Measurements from ENCODE around the gene TM6SF1. TPM values are rescaled to one million over a fixed set of nuclear protein-coding genes. Genes with fewer than 3 reads are reported as not detected.
"Not testable (repeated sequence)": the region's sequence is repeated elsewhere in the genome, so short reads cannot be mapped to it uniquely, and the experiment has no call there.

Gene TM6SF1
- total RNA-seq, 2 experiments from 2014 or later, result 2.1 to 2.6 TPM

DNA sequence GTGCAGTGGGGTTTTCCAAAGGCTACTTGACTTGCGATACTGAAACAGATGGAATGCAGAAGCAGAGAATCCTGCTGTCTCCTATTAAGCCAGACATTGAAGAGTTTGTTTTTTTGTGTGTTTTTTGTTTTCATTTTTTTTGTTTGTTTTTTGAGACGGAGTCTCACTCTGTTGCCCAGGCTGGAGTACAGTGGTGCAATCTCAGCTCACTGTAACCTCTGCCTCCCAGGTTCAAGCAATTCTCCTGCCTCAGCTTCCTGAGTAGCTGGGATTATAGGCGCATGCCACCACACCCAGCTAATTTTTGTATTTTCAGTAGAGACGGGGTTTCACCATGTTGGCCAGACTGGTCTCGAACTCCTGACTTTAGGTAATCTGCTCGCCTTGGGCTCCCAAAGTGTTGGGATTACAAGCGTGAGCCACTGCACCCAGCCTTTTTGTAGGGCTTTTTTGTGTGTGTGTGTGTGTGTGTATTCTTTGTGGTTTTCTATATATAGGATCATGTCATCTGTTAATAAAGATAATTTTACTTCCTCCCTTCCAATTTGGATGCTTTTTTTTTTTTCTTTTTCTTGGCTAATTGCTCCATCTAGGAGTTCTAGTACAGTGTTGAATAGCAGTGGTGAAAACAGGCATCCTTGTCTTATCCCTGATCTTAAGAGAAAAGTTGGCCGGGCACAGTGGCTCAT lies 21.4 kb upstream of the TM6SF1 start:
- POLR2A ChIA-PET, CTCF ChIA-PET: not testable (repeated sequence)

DNA sequence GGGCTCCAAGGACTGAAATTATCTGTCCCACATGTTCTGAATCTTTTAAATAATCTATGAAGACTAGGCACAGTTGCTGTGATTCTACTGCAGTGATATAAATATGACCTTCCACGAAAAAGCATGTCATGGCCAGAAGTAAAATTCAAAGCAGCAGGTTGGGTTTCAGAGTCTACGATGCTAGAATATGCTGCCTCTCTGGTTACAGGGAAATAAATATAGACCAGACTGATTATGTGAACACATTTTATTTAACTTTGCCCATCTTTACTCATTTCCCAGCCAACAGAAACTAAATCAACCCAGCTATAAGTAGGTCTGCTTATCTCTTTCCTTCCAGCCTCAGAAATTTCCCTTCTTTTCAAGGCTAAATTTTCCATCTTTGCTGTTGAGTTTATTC lies 19.9 kb upstream of the TM6SF1 start:
- POLR2A ChIA-PET, result no interaction called here

DNA sequence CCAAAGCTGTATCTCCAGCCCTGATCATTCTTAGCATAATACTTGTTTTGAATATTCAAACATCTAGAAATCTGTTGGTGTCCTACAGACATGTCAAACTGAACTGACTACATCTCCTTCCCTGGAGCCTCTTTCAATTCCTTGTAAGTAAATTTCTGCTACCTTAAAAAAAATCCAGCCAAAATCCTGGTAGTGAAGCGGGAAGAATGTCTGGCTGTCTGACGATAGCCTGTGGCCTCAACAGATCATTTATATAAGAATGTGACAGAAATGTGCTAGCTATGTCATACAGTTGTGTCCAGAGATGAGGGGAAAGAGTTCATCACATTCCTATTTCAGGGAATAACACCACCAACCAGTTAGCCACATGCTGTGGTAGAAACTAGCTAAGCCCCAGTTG lies 18.6 kb upstream of the TM6SF1 start:
- ChIA-PET POLR2A (no interaction called here), CTCF (no interaction called here)

More for the DNA sequence above, 19.9 kb upstream of the TM6SF1 start:
- CTCF ChIA-PET, result no interaction called here

DNA sequence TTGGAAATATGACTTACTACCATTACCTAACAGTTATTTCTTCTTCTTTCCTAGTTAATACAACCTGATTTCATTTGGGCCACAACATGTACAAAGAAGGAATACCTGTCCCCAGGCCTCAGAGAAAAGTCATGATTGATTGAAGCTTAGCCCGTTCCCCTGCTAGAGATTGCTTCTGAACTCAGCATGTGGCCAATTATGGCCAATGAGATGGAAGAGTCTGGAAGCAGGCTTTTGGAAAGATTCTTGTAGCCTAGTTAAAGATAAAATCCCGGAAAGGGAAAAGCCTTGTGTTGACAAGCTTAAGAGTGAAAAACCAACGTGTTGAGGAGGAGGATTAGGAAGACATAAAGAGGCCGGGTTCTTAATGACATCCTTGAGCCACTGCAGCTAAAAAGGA lies 17.0 kb upstream of the TM6SF1 start:
- POLR2A ChIA-PET, result no interaction called here

DNA sequence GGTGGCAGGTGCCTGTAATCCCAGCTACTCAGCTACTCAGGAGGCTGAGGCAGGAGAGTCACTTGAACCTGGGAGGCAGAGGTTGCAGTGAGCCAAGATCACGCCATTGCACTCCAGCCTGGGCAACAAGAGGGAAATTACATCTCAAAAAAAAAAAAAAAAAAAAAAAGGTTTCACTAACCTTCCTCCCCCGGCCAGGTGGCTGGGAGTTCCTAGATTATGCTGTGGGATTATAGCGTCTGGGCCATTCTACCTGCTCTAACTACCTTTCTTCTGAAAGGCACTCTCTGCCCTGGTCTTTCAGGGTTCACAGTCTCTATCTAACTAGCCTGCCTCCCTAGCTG lies 15.5 kb upstream of the TM6SF1 start:
- CTCF ChIA-PET, result interaction anchor here (0.6 to 0.7 kb wide), 2 partner anchors 9 to 126 kb away, joined by 3 to 4 read pairs; no protein-coding TSS in a partner anchor
- POLR2A ChIA-PET, result not testable (repeated sequence)

More for the DNA sequence above, 17.0 kb upstream of the TM6SF1 start:
- CTCF ChIA-PET, result no interaction called here

DNA sequence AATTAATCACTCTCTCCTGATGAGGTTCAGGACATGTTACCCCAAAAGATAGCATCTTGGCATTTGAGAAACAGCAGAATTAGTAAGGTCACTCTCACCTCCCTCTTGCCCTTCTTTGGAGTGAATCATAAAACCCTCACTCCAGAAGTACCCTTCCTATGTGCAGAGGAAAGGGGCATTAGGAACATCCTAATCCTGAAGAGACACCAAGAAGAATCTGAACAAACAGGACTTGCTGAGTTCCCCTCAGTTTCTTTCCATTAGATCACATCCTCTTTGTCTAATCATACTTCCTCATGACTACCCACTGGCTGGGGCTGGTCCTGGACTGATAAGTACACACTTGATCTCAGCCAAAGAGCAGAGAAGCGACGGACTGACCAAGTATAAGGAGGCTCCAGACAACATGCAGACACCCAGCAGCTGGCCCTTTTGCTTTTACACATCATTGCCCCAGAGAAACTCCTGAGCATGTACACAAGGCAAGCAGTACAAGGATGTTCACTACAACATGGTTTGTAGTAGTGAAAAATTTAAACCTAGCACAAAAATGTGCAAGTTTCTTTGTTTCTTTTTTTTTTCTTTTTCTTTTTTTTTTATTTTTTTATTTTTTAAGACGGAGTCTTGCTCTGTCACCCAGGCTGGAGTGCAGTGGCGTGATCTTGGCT lies 15.0 kb upstream of the TM6SF1 start:
- ChIA-PET POLR2A (no interaction called here), CTCF (interaction anchor here (0.6 kb wide), 1 partner anchor 10 kb away, joined by 3 read pairs; no protein-coding TSS in a partner anchor)

DNA sequence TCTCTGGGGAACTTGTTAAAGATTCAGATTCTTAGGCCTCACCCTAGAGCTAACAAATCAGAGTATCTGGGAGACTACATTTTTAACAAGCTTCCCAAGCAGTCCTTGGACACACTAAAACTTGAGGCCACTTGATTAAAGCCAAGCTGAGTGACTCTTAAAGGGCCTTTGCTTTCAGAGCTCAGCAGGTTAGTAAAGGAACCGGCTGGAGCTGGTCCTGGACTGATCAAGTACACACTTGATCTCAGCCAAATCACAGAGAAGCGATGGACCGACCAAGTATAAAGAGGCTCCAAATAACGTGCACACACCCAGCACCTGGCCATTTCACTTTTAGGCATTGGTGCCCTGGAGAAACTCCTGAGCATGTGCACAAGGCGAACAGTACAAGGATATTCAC lies 12.9 kb upstream of the TM6SF1 start:
- ChIA-PET CTCF (no interaction called here), POLR2A (no interaction called here)

DNA sequence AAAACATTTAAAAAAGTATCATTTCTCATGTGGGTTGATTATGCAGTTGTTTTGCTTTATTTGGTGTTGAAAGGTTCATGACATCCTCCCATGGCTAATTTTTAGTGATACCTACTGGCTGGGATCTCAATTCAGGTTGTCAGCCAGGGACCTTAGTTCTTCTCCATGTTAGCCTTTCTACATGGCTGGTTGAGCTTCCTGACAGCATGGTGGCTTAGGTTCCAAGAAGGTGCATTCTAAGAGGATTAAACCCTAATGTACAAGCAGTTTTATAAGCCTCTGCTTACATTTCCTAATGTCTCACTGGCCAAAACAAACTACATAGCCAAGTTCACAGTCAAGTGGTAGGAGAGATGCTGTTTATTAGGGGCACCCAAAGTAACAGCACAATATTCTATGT lies 9.4 kb upstream of the TM6SF1 start:
- CTCF ChIA-PET, result no interaction called here
- POLR2A ChIA-PET, result no interaction called here

DNA sequence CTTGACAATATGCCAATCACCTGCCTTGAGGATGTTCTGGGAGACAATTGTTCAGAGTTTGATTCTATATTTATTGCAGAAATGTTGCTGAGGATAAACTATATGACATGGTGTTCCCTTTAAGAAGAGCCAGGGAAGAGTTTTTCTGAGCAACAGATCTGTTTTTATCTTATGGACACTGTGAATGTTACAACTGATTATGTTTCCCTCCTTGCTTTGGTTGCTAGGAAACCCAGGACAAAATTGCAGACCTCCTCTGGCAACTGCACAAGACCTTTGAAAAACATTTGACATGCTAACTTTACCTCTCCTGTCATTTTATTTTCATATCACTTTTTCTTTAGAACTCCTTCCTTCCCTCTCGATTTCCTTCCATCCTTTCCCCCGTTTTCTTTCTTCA lies 8.2 kb upstream of the TM6SF1 start:
- ChIA-PET POLR2A (no interaction called here), CTCF (no interaction called here)

DNA sequence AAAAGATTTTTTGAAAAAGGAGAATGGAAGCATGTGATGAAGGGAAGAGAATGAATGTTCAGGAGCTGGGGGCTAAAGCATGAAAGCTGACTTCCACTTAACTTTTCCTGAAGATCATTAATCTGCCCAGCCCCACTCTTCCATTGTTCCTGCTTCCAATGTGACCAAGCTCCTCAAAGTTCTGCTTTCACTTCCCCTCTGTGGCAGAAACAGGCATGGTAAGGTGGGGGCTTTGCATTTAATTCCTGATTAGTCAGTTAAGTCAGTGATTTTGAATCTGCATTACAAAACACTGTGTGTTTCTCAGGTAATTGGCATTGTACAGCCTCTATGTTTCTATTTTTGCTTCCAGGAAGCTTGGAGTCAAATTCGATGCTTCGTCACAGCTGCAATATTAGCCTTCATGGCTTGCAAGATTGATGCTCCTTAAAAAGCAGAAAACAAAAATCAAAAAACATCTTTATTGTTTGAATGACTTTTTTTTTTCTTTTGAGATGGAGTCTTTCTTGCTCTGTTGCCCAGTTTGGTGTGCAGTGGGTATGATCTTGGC lies 7.3 kb upstream of the TM6SF1 start:
- ChIA-PET CTCF (no interaction called here), POLR2A (no interaction called here)

DNA sequence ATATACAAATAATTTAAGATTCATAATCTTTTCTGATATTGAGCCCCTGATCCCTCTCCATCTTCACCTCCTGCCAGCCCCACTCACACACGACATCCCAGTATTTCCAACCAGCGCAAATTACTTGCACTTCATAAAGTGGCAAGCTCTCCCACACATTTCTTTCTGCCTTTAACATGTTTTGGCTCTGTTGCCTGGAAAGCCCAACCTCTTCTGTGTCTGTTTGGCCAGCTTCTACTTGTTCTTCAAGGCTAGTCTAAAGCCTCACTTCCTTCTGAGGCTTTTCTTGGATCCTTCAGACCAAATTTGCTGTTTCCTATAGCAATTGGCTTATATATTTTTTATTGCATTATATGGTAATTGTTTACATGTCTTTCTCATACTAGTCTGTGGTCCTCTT lies 5.1 kb upstream of the TM6SF1 start:
- CTCF ChIA-PET, result no interaction called here
- POLR2A ChIA-PET, result no interaction called here

DNA sequence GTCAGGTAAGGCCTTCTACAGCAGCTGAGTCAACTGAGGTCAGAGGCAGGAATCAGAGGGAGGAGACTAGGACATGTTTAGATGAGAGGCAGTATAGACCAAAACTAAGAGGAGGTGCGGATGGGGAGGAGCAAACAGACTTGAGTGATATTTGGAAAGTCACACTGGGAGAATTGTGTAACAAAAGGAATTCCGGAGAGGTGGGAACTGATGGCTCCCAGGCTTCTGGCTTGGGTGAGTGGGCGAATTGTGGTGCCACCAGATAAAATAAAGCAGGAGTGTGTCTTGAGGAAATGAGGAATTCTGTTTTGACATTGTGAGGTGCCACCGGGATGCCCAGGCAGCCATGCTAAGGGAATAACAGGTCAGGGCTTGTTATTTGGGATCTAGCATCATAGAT lies 3.3 kb upstream of the TM6SF1 start:
- ChIA-PET POLR2A (no interaction called here), CTCF (interaction anchor here (0.6 kb wide), 1 partner anchor 35 kb away, joined by 3 read pairs; no protein-coding TSS in a partner anchor)

DNA sequence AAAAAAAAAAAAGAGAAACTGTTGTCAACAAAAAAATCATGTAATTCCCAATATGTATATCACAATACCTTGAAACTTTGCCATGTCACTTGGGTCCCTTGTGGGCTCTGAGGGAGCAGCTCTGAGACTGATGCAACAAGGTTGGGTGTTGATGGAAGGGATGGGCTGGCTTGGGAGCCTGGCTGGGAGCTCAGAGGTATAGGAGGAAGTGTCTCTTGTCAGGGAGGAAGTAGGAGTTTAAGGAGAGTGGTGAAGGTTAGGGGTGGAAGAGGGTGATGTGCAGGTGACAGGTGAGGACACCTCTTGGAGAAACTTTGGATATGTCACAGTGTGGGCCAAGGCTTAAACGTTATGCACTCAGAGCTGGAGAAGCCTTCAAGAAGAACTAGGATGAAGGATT lies 2.0 kb upstream of the TM6SF1 start:
- ChIA-PET CTCF (no interaction called here), POLR2A (no interaction called here)

DNA sequence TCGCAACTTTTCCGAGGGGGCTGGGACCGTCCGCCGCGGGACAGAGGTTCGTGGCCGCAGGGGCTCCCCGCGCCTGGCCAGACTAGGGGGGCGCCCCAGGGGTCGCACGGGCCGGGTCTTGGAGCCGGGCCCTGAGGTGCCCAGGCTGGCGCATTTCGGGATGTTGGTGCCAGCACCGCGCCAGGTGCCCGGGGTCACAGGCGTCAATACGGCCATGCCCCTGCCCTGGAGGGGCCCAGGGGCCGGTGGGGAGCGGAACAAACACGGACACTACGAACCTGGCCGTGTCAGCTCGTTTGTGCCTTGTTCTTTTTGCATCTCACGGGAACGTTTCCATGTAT lies 366 bp downstream of the TM6SF1 start:
- CTCF ChIA-PET, result no interaction called here
- POLR2A ChIA-PET, result no interaction called here

DNA sequence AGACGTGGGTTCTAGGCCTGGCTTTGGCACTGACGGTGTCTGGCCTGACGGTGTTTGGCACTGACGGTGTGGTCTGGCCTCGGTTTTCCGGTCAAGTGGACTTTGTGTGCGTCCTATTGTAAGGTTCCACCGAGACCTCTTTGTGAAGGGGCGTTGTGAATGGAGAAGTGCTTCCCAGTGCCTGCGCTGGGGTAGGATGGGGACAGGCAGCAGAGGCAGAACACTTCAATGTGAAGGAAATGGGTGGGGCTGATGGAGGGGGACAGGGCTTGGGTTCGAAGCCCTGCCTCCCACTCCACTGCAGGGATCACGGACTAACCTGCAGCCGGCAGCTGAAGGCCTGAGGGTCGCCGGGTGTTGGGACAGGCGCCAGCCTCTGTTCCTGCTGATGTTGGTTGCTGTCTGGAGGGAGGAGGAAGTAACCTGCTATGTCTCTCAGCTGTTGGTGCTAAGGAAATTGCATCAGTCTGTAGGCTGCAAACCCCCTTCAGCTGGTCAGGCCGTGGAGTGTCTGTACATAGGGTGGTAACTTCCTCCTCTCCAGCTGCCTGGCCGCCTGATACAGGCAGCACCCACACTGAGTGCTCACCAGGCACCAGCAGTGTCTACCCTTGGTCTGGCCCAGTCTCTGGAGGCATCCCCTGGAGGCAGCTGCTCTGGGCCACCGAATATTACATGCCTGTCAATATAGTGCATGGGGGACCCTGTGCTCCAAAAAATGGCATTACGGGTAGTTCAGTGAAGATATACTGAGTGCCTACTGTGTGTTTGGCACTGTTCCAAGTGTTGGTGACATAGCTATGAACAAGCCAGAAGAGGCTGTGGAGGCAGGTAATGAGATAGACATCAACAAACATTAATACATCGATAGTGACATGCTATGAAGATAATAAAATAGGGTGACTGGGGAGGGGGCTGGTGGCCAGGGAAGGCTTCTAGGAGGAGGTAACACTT lies 1.1 kb downstream of the TM6SF1 start:
- POLR2A ChIA-PET, result no interaction called here
- CTCF ChIA-PET, result no interaction called here

DNA sequence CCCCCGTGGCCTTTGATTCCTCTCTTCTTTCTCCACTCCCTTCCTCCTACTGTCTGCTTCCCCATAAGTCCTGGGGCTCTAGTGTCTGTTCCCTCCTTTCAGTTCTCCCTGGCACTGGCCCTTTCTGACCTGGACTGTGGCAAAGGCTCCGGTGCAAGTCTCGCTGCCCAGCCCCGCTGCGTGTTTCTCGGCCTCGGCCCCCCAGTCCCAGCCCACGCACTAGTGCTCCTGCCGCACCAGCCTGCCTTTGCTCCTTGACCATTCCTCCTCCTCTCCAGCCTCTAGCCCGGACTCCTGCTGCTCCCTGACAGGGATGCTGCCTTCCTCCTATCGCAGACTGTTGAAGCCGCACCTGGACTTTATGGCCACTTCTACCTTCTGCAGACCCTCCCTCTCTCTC lies 2.1 kb downstream of the TM6SF1 start:
- ChIA-PET POLR2A (no interaction called here), CTCF (no interaction called here)

DNA sequence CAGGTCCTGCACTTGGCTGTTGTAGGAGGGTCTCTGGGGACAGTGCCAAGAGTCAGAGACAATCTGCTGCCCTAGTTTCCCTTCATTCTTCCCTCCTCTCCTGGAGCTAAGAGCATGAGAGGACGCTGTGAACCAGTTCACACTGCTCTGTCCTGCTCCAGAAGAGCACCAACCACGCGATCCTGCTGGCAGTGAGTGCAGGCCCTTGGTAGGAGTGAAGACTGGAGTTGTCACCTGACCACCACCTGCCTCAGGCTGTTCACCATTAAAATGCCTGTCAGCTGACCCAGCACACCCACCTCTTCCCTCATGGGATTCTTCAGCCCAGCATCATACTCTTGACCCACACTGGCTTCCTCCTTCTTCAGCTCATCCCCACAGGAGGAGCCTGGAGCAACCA lies 2.9 kb downstream of the TM6SF1 start:
- CTCF ChIA-PET, result no interaction called here
- POLR2A ChIA-PET, result no interaction called here

DNA sequence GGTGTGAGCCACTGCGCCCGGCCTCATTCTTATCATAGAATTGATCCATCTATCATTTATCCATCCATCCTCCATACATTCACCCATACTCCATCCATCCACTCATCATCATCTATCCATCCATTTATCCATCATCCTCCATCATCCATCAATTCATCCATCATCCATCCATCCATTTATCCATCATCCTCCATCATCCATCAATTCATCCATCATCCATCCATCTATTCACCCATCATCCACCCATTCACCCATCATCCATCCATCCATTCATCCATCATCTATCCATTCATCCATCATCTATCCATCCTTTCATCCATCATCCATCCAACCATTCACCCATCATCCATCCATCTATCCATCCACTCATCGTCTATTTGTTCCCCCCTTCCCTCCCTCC lies 3.7 kb downstream of the TM6SF1 start:
- ChIA-PET POLR2A (no interaction called here), CTCF (no interaction called here)

DNA sequence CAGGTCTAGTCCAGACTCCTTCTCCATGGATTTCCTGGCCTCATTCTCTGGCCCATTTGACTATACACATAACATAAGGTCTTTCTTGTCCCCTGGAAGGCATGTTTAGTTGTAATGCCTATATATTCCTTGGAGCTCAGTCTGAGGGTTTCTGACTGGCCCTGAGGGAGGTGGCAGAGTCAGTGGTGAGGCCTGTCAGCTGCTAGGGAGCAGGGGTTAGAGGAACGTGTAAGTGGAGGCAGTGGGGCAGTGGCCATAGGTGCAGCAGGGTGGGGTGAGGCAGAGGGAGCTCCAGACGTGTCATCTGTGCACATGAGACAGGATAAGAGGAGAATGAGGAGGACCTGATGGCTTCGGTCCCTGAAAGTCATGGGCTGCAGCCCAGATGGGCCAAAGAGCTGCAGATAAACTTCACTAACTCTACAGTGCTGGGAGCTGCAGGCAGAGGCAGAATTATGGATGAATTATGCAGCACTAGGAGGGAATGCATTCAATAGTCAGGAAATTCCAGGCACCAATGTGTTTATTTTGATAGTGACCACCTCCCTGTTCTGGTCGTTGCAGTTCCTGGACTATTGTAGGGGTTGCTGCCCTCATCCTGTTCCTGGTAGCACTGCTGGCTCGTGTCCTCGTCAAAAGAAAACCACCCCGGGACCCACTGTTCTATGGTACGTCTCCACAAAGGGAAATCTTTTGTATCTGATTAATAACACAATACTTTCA lies 4.9 kb downstream of the TM6SF1 start:
- ChIA-PET CTCF (interaction anchor here (1.4 kb wide), 1 partner anchor 102 kb away, joined by 4 read pairs; the partner anchor contains the start of gene C15orf40), POLR2A (no interaction called here)

DNA sequence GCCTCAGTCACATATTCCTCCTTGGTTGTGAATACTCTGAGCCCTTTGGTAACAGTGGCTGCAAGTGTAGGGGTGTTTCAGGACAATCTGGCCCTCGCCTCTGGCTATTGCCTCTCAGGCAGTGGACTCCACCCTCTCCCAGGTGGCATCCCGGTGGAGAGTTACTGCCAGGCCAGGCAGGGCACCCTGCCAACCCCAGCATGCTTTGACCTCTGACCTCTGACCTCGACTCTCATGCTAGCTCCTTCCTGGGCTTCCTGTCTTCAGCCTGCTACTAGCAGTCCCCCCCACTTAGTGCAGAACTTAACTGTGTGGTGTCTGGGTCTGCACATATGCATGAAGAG lies 5.5 kb downstream of the TM6SF1 start:
- CTCF ChIA-PET, result interaction anchor here (1.4 kb wide), 1 partner anchor 102 kb away, joined by 4 read pairs; the partner anchor contains the start of gene C15orf40
- POLR2A ChIA-PET, result no interaction called here
